Stomach (tissue), 4 donors: ENCODE data around the gene IGSF21.

Source experiments
- CTCF ChIP-seq, 7 experiments: fragments of 450-650 bp in 4 of 7; fragments of 200-600 bp in 3 of 7; sonication (generic) in 3 of 7; IDR thresholded peaks; one replicate each; pipeline ENCODE4 v1.5.1; 2016 to 2019; ENCODE audit warnings: antibody characterized with exemption in 7 of 7, control low read depth in 2 of 7, mild to moderate bottlenecking in 1 of 7
- POLR2AphosphoS5 ChIP-seq, 3 donors: sonication (generic); formaldehyde crosslinking; IDR thresholded peaks; one replicate each; pipeline ENCODE4 v1.6.1; 2016; ENCODE audit warnings: antibody characterized with exemption in 3 of 3

- no peak for TF ChIP-seq CTCF (IDR thresholded peaks at IDR 0.05)
- TF ChIP-seq POLR2AphosphoS5 (IDR thresholded peaks at IDR 0.05): no peak
Observed at GRCh38 chr1:18239671-18240070, 132.1 kb downstream of the IGSF21 start.
